GM18526 (cell line): ENCODE measurements around the gene CEP170.
A peak's percentile ranks its signal among the peaks of the same experiment; 100 is the strongest.

Source experiments
- POLR2A ChIP-seq: IDR thresholded peaks from 3 replicates; pipeline ENCODE4 v1.6.1; 2011; ENCODE audit not compliant: insufficient read length; ENCODE audit errors: extremely low read depth

CEP170 gene

DNA sequence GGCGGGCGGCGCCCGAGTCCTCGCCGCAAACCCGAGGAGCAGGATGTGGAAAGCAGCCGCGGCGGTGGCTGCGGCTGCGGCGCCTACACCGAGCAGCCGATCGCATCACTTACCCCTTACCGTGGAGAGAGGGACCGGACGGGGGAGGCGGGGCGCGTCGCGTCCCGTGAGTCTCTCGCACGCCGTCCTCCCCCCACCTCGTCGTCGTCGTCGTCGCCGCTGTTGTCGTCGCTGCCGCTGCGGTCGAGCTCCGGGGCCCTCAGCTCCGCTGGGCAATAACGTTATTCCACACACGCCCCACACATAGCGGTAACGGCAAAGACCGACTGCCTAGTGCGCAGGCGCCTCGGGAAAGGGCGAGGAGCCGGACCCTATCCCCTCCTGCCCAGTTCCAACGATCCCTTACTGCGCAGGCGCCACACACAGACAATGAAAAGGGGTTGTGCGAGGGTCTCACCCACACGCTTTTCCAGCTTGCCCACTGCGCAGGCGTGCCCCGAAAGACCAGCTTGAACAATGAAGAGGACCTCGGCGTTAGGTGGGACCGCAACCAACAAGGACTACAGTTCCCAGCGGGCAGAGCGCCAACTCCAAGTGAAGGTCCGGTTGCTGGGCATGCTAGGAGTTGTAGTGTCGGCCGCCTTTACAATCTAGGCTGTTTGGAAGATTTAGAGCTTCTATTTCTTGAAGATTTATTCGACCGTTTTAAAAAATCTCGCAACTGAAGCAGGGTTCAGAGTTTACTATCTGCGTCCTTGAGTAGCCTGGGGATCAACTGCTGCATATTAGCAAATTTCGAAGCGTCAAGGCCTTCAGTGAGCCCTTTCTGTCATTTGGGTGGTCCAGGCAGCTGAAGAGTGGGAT is at the start of gene CEP170:
CEP170 (minus strand) TSS at position 355 of the 864 bp plus-strand sequence. CDS start 30,001 bp downstream, outside the sequence.
- peak; percentile 70 for TF ChIP-seq POLR2A

- TF ChIP-seq POLR2A: no peak
These were observed 46.0 kb upstream of the CEP170 start for GRCh38 chr1:243301059-243301458.

DNA sequence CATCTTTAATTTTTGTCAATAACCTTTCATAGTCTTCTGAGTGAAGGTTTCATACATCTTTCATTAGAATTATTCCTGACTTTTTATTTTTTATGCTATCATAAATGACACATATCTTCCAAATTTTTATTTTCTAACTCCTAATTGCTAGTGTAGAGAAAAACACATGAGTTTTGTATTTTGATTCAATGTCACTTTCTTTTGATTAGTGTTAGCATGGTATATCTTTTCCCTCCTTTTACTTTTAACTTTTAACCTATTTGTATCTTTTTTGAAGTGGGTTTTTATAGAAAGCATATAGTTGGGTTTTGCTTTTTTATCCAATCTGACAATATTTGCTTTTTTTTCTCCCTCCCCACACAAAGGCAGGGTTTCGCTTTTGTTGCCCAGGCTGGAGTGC is 44.0 kb upstream of the CEP170 start:
- no peak for TF ChIP-seq POLR2A

GRCh38 chr1:243294723-243295121 is 39.6 kb upstream of the CEP170 start:
- TF ChIP-seq POLR2A: no peak

DNA sequence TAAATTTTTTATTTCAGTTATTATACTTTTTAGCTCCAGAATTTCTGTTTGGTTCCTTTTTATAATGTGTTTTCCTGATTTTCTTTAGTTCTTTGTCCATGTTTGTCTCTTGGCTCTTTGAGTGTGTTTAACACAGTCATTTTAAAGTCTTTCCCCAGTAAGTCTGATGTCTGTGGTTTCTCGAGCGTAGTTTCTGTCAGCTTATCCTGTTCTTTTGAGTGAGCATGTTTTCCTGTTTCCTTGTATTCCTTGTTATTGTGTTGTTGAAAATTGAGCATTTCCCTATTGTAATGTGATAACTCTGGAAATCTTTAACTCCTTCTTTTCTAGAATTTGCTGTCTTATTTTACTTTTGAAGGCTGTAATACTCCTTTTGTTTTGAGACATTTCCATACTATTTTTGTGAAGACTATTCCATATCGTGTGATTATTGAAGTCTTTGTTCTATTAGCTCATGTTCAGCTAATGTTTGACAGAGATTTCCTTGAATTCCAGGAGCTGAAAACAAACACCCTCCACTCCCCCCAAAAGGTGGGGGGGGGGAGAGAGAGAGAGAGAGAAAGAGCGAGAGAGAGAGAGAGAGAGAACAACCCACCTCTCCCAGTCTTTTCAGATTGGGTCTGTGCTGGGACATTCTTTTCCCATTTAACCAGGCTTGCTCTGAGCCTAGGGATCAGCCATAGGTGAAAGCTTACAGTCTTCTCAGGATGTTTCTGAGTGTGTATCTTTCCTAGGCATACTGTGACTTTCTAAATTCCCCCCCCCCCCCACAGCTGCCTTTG is 39.1 kb upstream of the CEP170 start:
- TF ChIP-seq POLR2A: no peak

DNA sequence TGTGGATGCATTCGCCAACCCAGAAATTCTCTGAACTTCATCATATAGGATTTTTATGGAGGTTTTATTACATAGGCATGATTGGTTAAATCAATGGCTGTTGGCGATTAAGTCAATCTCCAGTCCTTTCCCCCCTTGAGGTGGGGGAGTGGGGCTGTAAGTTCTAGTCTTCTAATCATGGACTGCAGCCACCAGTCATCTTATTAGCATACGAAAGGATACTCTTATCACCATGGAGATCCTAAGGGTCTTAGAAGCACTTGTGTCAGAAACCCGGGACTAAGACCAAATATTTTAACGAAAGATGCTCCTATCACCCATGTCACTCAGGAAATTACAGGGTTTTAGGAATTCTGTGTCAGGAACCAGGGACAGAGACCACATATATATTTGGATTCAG is 37.0 kb upstream of the CEP170 start:
- TF ChIP-seq POLR2A: no peak

- no peak for TF ChIP-seq POLR2A
These were observed 36.2 kb upstream of the CEP170 start for GRCh38 chr1:243291292-243291691.

DNA sequence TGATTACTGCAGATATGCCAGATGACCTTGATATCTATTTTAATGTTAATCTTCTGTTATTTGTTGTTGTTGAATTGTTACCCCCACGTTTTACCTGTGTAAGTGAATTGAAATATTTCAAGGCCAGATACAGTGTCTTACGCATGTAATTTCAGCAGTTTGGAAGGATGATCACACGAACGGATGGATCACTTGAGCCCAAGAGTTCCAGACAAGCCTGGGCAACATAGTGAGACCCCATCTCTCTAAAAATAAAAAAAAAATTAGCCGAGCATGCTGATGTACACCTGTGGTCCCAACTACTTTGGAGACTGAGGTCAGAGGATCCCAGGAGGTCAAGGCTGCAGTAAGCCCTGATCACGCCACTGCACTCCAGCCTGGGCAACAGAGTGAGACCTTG is 33.0 kb upstream of the CEP170 start:
- no peak for TF ChIP-seq POLR2A

DNA sequence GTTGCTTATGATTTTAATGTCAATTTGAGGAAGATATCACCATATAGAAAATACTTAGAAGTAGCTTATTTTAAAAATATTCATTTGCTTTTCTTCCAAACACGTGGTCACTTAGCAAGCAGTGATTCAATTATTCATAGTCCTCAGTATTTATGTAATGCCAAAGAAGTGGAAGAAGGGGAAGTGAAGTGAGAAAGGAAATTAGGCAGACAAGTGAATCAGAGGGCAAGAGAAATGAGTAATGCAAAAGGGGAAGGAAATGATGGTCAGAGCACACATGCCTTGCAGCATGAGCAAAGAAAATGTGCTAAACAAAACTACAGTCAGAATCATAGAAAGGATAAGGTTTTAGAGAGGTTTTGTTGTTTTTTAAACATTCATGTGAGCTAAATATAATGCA is 32.6 kb upstream of the CEP170 start:
- no peak for TF ChIP-seq POLR2A

DNA sequence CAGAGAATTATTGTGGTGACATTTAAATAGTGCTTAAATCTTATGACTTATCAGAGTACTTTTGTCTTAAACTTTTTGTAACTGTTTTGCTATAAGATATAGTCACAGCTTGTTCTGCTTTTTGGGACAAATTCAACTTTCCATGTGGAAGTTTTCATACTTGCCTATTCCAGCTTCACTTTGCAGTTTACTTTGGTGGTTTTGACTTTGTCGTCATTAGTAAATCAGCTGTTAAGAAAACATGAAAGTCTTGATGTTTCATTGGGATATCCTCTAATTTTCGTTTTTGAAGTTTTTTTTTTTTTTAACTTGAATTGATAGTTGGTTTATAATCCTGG is 32.0 kb upstream of the CEP170 start:
- no peak for TF ChIP-seq POLR2A

DNA sequence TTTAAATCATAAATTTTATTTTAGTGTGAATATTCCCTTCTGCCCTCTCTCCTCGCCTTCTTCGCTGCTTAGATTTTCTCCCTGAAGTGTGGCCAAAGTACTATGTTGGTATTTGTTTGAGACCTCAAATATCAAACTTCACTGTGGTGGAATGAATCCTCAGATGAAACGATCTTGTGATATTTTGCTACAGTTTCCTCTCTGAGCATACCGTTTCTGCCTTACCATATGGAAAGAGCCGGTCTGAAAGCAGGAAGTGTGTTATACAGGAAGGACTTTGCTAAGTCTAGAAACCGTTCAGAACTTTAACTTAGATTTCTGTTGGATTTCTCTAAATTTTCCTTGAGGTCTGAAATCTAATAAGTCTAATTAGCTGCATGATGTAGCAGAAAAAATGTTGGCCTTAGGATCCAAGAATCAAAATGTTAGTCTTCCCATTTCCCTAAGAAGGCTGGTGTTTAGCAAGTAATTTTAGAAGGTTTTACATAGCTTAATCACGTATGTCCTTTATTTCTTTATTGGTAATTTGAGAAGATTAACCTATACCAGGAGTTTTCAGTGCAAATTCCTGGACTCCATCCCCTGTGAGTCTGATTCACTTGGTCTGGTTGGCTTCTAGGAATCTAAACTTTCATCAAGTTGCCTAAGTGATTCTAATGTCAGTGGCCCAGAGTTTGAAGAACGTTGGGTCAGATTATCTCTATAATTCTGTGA is 31.5 kb upstream of the CEP170 start:
- TF ChIP-seq POLR2A: no peak

DNA sequence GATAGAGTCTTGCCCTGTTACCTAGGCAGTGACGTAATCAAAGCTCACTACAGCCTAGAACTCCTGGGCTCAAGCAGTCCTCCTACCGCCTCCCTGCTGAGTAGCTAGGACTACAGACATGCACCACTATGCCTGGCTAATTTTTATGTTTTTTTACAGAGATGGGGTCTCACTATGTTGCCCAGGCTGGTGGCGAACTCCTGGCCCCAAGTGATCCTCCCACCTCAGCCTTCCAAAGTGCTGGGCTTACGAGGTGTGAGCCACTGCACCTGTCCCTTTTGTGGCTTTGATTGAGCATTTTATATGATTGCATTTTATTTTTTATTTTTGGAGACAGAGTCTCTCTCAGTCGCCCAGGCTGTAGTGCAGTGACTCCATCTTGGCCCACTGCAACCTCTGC is 26.6 kb upstream of the CEP170 start:
- no peak for TF ChIP-seq POLR2A

DNA sequence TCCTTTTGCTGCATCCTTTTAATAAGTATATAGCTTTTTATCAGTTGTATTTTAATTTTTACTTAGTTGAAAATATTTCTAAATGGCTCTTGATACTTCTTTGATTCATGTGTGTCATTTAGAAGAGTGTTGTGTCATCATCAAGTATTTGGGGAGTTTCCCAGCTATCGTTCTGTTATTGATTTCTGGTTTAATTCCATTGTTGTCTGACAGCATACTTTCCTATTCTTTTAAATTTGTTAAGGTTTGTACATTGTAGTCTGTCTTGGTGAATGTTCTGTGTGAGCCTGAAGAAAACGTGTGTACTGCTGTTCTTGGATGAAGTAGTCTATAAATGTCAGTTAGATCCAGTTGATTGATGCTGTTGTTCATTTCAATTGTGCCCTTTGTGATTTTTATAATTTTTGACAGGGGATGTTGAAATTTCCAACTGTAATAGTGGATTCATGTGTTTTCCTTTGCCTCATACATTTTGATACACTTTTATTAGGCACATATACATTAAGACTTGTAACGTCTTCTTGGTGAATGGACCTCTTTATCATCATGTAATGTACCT is 25.6 kb upstream of the CEP170 start:
- TF ChIP-seq POLR2A: no peak

DNA sequence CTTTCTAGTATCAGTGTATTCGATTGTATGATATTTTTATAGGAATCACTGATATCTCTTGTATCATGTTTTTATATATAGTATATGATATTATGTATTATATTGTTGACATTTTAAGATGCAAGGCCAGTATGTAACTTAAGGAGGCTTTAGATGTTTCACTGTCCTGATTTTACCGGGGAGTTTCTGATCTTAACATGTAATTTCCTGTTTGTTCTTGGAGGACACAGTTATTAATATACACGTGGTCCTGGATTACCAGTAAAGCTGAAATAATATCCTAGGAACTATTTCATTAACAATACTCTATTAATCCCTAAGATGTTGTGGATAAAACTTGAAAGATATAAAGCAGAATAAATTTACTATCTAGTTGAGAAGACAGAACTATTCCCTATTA is 20.2 kb upstream of the CEP170 start:
- no peak for TF ChIP-seq POLR2A

- TF ChIP-seq POLR2A: no peak
These were observed 18.9 kb upstream of the CEP170 start for GRCh38 chr1:243273945-243274344.
